SK-N-MC (cell line): ENCODE measurements around the gene MRPL10.

Source experiments
- EZH2 ChIP-seq: fragments of 200-600 bp; sonication (generic); IDR thresholded peaks from one replicate; pipeline ENCODE4 v1.6.1; 2017; ENCODE audit warnings: antibody characterized with exemption
- FOXP2 ChIP-seq: optimal IDR thresholded peaks from 2 replicates; pipeline ENCODE3; 2011; ENCODE audit warnings: mild to moderate bottlenecking, moderate library complexity; ENCODE audit not compliant: insufficient read depth; ENCODE audit errors: extremely low read length, control extremely low read depth
- POLR2AphosphoS5 ChIP-seq: IDR thresholded peaks from 2 replicates; pipeline ENCODE4 v1.6.1; 2012; ENCODE audit warnings: mild to moderate bottlenecking, low read depth, low read length, borderline replicate concordance

DNA sequence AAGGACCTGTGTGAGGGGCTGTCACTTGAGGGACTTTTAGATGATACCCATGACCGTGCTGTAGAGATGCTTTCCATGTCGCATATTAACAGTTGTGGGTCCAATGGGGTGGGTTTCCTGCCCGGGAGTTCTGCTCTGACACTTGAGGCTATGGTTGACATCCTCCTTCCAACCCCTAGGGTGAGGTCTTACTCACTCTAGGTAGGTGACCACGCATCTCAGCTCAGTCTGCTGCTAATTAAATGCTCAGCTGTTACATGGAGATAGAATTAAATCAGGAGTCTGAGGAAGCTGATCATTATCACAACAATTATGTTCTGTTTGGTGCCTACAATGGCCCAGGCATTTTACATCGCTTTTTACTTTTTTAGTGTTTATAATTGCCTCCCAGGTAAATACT lies 49.9 kb downstream of the MRPL10 start:
- TF ChIP-seq EZH2 (no peak), POLR2AphosphoS5 (no peak), FOXP2 (no peak)
